SW480 (cell line): ENCODE measurements around the gene LTB4R.
"Not testable (repeated sequence)": the region's sequence is repeated elsewhere in the genome, so short reads cannot be mapped to it uniquely, and the experiment has no call there.

Experiments used
- DNase-seq: peaks from one replicate; pipeline ENCODE4 v3.0.0-alpha.2; 2016; ENCODE audit warnings: low spot score

Gene LTB4R

GRCh38 chr14:24323341-24323740, 12.0 kb downstream of the LTB4R start:
- DNase-seq, result no peak

- DNase-seq, result no peak
These were observed 12.7 kb downstream of the LTB4R start for GRCh38 chr14:24324024-24324423.

- DNase-seq, result no peak
These were observed 13.8 kb downstream of the LTB4R start for GRCh38 chr14:24325041-24325530.

- DNase-seq, result no peak
These were observed 14.7 kb downstream of the LTB4R start for GRCh38 chr14:24325963-24326362.

- no peak for DNase-seq
These were observed 16.0 kb downstream of the LTB4R start for GRCh38 chr14:24327303-24327702.

GRCh38 chr14:24327914-24328313, 16.6 kb downstream of the LTB4R start:
- DNase-seq, result not testable (repeated sequence)

- no peak for DNase-seq
These were observed 17.9 kb downstream of the LTB4R start for GRCh38 chr14:24329073-24329663.

GRCh38 chr14:24329736-24330135, 18.4 kb downstream of the LTB4R start:
- DNase-seq, result no peak

- no peak for DNase-seq
These were observed 19.8 kb downstream of the LTB4R start for GRCh38 chr14:24330973-24331674.

GRCh38 chr14:24331731-24332267, 20.5 kb downstream of the LTB4R start:
- DNase-seq, result no peak

- peak; percentile 79 for DNase-seq
These were observed 21.1 kb downstream of the LTB4R start for GRCh38 chr14:24332268-24332993.

- DNase-seq, result no peak
These were observed 23.4 kb downstream of the LTB4R start, which contains the start of gene ADCY4 for GRCh38 chr14:24334431-24335291. Gene ADCY4, minus strand, starts transcription at chr14:24335071. Its CDS starts 419 bp downstream, at chr14:24334652.

GRCh38 chr14:24335461-24336171, 24.3 kb downstream of the LTB4R start:
- no peak for DNase-seq

GRCh38 chr14:24337144-24337823, 26.0 kb downstream of the LTB4R start:
- no peak for DNase-seq

- no peak for DNase-seq
These were observed 26.5 kb downstream of the LTB4R start for GRCh38 chr14:24337824-24338175.

- DNase-seq, result no peak
These were observed 27.5 kb downstream of the LTB4R start for GRCh38 chr14:24338843-24339242.

GRCh38 chr14:24339284-24340151, 28.2 kb downstream of the LTB4R start, which contains the start of gene RIPK3:
Gene RIPK3, minus strand, starts transcription at chr14:24339991. Its CDS starts 165 bp downstream, at chr14:24339826.
- no peak for DNase-seq

GRCh38 chr14:24340606-24341005, 29.3 kb downstream of the LTB4R start:
- no peak for DNase-seq

- no peak for DNase-seq
These were observed 31.6 kb downstream of the LTB4R start for GRCh38 chr14:24342889-24343288.
